ENCODE results near the gene GDA. TPM values are rescaled to one million over a fixed set of nuclear protein-coding genes. Genes with fewer than 3 reads are reported as not detected.

The GDA gene
- total RNA-seq, 1 donor from 2014 or later: 0.22 TPM

DNA sequence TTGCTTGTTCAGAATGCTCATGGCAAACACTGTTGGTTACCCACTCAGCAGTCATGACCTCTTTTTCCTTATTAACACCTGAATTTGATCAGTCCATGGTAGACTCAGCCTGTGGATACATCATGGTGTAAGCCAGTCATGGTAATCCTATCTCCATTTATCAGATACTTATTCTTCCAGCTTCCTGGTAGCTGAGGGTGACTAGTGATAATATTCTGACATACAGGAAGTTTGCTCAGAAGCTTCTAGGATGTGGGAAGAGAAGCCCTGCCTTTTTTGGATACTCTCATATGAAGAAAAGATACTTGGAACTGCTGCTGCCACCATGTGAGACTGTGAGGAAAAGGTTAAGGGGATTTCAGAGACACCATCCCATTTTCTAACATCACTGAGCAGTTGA lies 7.3 kb downstream of the GDA start:
- no peak overlapping the region for H3K4me3 Mint-ChIP-seq (ENCODE audit: unreplicated experiment)
- no peaks in the 10 kb centered on the region for H3K4me1 Mint-ChIP-seq (ENCODE audit: low read depth)
- H3K9me3 Mint-ChIP-seq (ENCODE audit: low read depth): peaks cover 7% of the 10 kb centered on the region
- no peaks in the 10 kb centered on the region for H3K36me3 Mint-ChIP-seq (ENCODE audit: low read depth)
- no peak for TF ChIP-seq CTCF (IDR thresholded peaks at IDR 0.05)
- no peak overlapping the region for H3K27ac Mint-ChIP-seq (ENCODE audit: unreplicated experiment)
- no peak for DNase-seq (ENCODE audit: low spot score)
- no peaks in the 10 kb centered on the region for H3K27me3 Mint-ChIP-seq (ENCODE audit: low read depth)

DNA sequence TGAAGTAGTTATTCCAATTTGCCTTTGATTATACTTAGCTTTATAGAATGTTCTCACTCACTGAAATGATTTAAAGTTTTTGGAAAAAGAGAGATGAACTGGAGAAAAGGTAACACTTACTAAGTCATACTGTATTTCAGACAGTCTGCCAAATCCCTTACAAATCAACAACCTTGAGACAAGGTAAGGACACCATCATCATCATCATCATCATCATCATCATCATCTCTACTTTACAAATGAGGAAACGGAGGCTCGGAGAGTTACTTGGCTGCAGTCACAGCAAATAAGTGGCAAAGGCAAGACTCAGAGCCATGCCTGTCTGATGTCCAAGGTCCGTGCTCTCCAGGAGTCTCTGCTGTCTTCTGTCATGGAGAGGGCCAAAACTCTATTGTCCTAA lies 9.4 kb downstream of the GDA start:
- H3K36me3 Mint-ChIP-seq (ENCODE audit: low read depth): no peaks in the 10 kb centered on the region
- H3K27me3 Mint-ChIP-seq (ENCODE audit: low read depth): no peaks in the 10 kb centered on the region
- peaks cover 9% of the 10 kb centered on the region for H3K9me3 Mint-ChIP-seq (ENCODE audit: low read depth)
- H3K4me1 Mint-ChIP-seq (ENCODE audit: low read depth): no peaks in the 10 kb centered on the region
- no peak for DNase-seq (ENCODE audit: low spot score)
- no peak for TF ChIP-seq CTCF (IDR thresholded peaks at IDR 0.05)
- H3K4me3 Mint-ChIP-seq (ENCODE audit: unreplicated experiment): no peak overlapping the region
- no peak overlapping the region for H3K27ac Mint-ChIP-seq (ENCODE audit: unreplicated experiment)

DNA sequence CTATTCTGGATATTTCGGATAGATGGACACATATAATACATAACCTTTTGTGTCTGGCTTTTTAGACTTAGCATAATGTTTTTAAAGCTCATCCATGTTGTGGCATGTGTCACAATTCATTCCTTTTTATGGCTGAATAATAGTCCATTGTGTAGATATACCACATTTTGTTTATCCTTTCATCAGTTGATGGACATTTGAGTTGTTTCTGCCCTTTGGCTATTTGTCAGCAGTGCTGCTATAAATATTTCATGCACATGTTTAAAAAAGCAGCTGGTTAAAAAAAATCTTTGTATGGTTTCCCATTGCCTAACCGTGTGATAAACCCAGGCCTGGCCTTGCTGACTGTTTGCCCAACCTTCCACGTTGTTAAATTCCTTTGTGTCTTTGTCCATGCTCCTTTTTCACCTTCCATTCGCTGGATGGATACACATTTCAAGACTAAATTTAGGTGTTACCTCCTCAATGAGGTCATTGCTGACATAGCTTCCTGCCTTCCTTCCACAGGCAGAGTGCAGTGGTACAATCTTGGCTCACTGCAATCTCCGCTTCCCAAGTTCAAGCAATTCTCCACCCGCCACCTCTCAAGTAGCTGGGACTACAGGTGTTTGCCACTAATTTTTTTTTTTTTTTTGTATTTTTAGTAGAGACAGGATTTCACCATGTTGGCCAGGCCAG lies 11.3 kb downstream of the GDA start:
- Mint-ChIP-seq H3K4me1 (ENCODE audit: low read depth) (no peaks in the 10 kb centered on the region), H3K27ac (ENCODE audit: unreplicated experiment) (no peak overlapping the region), H3K36me3 (ENCODE audit: low read depth) (no peaks in the 10 kb centered on the region), H3K27me3 (ENCODE audit: low read depth) (no peaks in the 10 kb centered on the region), H3K9me3 (ENCODE audit: low read depth) (peaks cover 9% of the 10 kb centered on the region), H3K4me3 (ENCODE audit: unreplicated experiment) (no peak overlapping the region)
- no peak for TF ChIP-seq CTCF (IDR thresholded peaks at IDR 0.05)
- no peak for DNase-seq (ENCODE audit: low spot score)

DNA sequence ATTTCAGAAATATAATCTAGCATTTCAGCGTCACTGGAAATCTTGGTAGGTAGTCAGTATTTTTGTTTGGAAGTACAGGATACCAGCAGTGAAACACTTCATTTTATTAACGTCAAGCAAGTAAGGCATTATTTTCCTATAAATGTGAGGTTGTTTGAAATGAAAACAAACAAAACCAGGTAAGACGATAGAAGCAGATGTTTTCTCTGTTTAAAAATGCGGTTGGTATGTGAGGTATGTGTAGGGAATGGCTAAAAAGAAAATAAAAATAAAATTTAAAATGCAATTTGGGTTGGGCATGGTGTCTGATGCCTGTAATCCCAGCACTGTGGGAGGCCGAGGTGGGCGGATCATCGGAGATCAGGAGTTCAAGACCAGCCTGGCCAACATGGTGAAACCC lies 16.1 kb downstream of the GDA start:
- H3K27me3 Mint-ChIP-seq (ENCODE audit: low read depth): no peaks in the 10 kb centered on the region
- DNase-seq (ENCODE audit: low spot score): no peak
- H3K9me3 Mint-ChIP-seq (ENCODE audit: low read depth): peaks cover 5% of the 10 kb centered on the region
- H3K36me3 Mint-ChIP-seq (ENCODE audit: low read depth): no peaks in the 10 kb centered on the region
- no peak overlapping the region for H3K27ac Mint-ChIP-seq (ENCODE audit: unreplicated experiment)
- TF ChIP-seq CTCF (IDR thresholded peaks at IDR 0.05): no peak
- no peak overlapping the region for H3K4me3 Mint-ChIP-seq (ENCODE audit: unreplicated experiment)
- H3K4me1 Mint-ChIP-seq (ENCODE audit: low read depth): no peaks in the 10 kb centered on the region

- no peak for DNase-seq (ENCODE audit: low spot score)
- Mint-ChIP-seq H3K4me3 (ENCODE audit: unreplicated experiment) (no peak overlapping the region), H3K36me3 (ENCODE audit: low read depth) (no peaks in the 10 kb centered on the region), H3K4me1 (ENCODE audit: low read depth) (no peaks in the 10 kb centered on the region), H3K27ac (ENCODE audit: unreplicated experiment) (no peak overlapping the region), H3K9me3 (ENCODE audit: low read depth) (peaks cover 2% of the 10 kb centered on the region), H3K27me3 (ENCODE audit: low read depth) (no peaks in the 10 kb centered on the region)
- no peak for TF ChIP-seq CTCF (IDR thresholded peaks at IDR 0.05)
Measured at GRCh38 chr9:72165821-72166547, 16.7 kb downstream of the GDA start.
